ENCODE data around the gene RP2. TPM values are rescaled to one million over a fixed set of nuclear protein-coding genes. Genes with fewer than 3 reads are reported as not detected.

The RP2 gene
- total RNA-seq, 4 donors from 2014 or later = 1.2 to 15.0 (median 11.1) TPM

DNA sequence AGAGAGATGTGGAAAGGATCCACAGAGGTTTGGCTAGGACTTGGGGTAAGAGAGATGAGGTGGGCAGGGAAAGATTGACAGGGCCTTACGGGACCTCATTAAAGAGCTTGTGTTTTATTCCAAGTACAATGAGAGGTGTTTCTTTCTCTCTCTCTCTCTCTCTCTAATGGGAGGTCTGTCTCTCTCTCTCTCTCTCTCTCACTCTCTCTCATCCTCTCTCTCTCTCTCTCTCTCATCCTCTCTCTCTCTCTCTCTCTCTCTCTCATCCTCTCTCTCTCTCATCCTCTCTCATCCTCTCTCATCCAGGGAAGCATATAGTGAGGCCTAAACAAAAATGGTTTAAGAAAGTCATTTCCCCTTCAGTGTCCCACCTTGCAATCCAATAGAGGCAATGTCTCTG, 80.8 kb downstream of the RP2 start:
- Histone ChIP-seq H3K9me3 (no peaks in the 10 kb centered on the region), H3K4me3 (no peak overlapping the region), H3K27ac (no peak overlapping the region), H3K36me3 (no peaks in the 10 kb centered on the region), H3K4me1 (peaks cover 0 to 7% (median 0%) of the 10 kb centered on the region in 4 donors), H3K27me3 (no peaks in the 10 kb centered on the region)
- TF ChIP-seq, protein P1, sequence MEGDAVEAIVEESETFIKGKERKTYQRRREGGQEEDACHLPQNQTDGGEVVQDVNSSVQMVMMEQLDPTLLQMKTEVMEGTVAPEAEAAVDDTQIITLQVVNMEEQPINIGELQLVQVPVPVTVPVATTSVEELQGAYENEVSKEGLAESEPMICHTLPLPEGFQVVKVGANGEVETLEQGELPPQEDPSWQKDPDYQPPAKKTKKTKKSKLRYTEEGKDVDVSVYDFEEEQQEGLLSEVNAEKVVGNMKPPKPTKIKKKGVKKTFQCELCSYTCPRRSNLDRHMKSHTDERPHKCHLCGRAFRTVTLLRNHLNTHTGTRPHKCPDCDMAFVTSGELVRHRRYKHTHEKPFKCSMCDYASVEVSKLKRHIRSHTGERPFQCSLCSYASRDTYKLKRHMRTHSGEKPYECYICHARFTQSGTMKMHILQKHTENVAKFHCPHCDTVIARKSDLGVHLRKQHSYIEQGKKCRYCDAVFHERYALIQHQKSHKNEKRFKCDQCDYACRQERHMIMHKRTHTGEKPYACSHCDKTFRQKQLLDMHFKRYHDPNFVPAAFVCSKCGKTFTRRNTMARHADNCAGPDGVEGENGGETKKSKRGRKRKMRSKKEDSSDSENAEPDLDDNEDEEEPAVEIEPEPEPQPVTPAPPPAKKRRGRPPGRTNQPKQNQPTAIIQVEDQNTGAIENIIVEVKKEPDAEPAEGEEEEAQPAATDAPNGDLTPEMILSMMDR (IDR thresholded peaks at IDR 0.05) = no peak
- TF ChIP-seq EP300 (IDR thresholded peaks at IDR 0.05; ENCODE audit: low read depth) = no peak
- no peak for TF ChIP-seq POLR2A (IDR thresholded peaks at IDR 0.05)
- TF ChIP-seq POLR2AphosphoS5 (IDR thresholded peaks at IDR 0.05) = no peak
- no peak for DNase-seq
- intact Hi-C loops (cut with DNase I; ENCODE audit: low total_unique reads) (no loop called here), in situ Hi-C loops (cut with MboI; ENCODE audit: low pct_ligation_motif_present in 1 of 4, low pct_unique_long_range_greater_than_20kb in 1 of 4, low sequenced_read_pairs in 3 of 4) (loop anchor here in 1 of 4 donors (25.0 kb wide), 1 partner anchor 120 kb away; no protein-coding TSS in a partner anchor)
- 77% methylated on average over 1 of the region's 1 CpG; no CpG with 5 or more reads in 1 of the 2 donors for WGBS, 2 donors (ENCODE audit: low coverage in 1 of 2)

DNA sequence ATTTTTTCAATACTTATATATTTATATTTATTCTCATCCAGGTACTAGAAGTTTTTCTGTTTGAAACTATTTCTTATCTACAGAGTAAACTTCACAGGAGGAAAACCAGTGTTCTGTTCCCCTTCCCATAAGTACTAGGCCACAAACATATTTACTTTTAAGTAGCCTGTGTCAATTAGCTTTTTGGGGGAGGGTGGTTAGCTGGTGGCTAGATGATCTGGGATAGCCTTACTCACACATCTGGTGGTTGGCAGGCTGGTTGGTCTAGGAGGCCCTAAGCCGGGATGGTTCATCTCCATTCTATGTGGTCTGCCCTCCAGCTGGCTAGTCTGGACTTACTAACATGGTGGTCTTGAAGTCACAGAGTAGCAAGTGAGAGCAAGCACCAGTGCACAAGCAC, 81.6 kb downstream of the RP2 start:
- Histone ChIP-seq H3K27ac (no peak overlapping the region), H3K36me3 (no peaks in the 10 kb centered on the region), H3K9me3 (no peaks in the 10 kb centered on the region), H3K4me3 (no peak overlapping the region), H3K4me1 (peaks cover 0 to 7% (median 0%) of the 10 kb centered on the region in 4 donors), H3K27me3 (no peaks in the 10 kb centered on the region)
- WGBS, 2 donors (ENCODE audit: low coverage in 1 of 2) = 84% methylated on average over 1 of the region's 1 CpG; no CpG with 5 or more reads in 1 of the 2 donors
- in situ Hi-C loops (cut with MboI; ENCODE audit: low pct_ligation_motif_present in 1 of 4, low pct_unique_long_range_greater_than_20kb in 1 of 4, low sequenced_read_pairs in 3 of 4) = loop anchor here in 1 of 4 donors (25.0 kb wide), 1 partner anchor 119 kb away; no protein-coding TSS in a partner anchor
- intact Hi-C loops (cut with DNase I; ENCODE audit: low total_unique reads) = no loop called here
- no peak for DNase-seq
- no peak for TF ChIP-seq EP300 (IDR thresholded peaks at IDR 0.05; ENCODE audit: low read depth)

DNA sequence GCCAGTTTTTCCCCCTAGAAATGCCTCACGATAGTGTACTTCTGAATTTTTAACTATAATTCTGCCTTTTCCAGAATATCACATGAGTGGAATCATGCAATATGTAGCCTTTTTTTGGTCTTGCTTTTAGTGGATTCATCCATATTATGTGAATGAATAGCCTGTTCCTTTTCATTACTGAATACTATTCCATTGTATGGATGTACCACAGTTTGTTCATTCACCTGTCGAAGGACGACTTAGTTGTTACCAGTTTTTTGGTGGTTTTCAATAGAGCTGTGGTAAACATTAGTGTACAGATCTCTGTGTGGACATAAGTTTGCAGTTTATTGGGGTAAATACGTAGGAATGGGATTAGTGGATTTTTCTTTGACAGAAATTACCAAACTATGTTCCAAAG, 83.4 kb downstream of the RP2 start:
- 64 to 100% methylated on average over 2 to 4 of the region's 4 CpGs for WGBS, 2 donors (ENCODE audit: low coverage in 1 of 2)
- no peaks in the 10 kb centered on the region for H3K36me3 ChIP-seq
- intact Hi-C loops (cut with DNase I; ENCODE audit: low total_unique reads) = no loop called here
- in situ Hi-C loops (cut with MboI; ENCODE audit: low pct_ligation_motif_present in 1 of 4, low pct_unique_long_range_greater_than_20kb in 1 of 4, low sequenced_read_pairs in 3 of 4) = loop anchor here in 1 of 4 donors (25.0 kb wide), 1 partner anchor 117 kb away; no protein-coding TSS in a partner anchor
- no peaks in the 10 kb centered on the region for H3K9me3 ChIP-seq
- H3K27ac ChIP-seq = no peak overlapping the region
- H3K4me1 ChIP-seq = no peaks in the 10 kb centered on the region
- no peak for DNase-seq
- no peaks in the 10 kb centered on the region for H3K27me3 ChIP-seq
- no peak overlapping the region for H3K4me3 ChIP-seq
- TF ChIP-seq POLR2A (IDR thresholded peaks at IDR 0.05) (no peak), EP300 (IDR thresholded peaks at IDR 0.05; ENCODE audit: low read depth) (no peak), POLR2AphosphoS5 (IDR thresholded peaks at IDR 0.05) (no peak)
- TF ChIP-seq, protein P1 (IDR thresholded peaks at IDR 0.05) = no peak

DNA sequence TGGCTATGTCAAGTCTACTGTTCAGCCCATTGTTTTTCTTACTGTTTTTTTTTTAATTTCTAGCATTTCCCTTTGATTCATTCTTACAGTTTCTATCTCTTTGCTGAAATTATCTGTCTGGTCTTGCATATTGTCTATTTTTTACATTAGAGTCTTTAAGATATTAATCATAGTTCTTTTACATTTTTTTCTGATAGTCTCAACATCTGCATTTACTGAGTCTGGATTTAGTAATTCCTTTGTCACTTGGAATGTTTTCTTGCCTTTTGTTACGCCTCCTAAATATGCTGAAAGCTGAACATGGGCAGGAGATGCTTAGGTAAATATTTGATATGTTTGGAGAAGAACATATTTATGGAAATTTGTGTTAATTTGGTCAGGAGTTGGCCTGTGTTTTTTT, 85.8 kb downstream of the RP2 start:
- Histone ChIP-seq H3K27me3 (no peaks in the 10 kb centered on the region), H3K9me3 (no peaks in the 10 kb centered on the region), H3K4me1 (no peaks in the 10 kb centered on the region), H3K27ac (no peak overlapping the region), H3K4me3 (no peak overlapping the region), H3K36me3 (no peaks in the 10 kb centered on the region)
- DNase-seq = no peak
- 82 to 100% methylated on average over 1 of the region's 1 CpG for WGBS, 2 donors (ENCODE audit: low coverage in 1 of 2)
- in situ Hi-C loops (cut with MboI; ENCODE audit: low pct_ligation_motif_present in 1 of 4, low pct_unique_long_range_greater_than_20kb in 1 of 4, low sequenced_read_pairs in 3 of 4) = loop anchor here in 1 of 4 donors (25.0 kb wide), 1 partner anchor 115 kb away; no protein-coding TSS in a partner anchor
- TF ChIP-seq POLR2AphosphoS5 (IDR thresholded peaks at IDR 0.05) (no peak), POLR2A (IDR thresholded peaks at IDR 0.05) (no peak), EP300 (IDR thresholded peaks at IDR 0.05; ENCODE audit: low read depth) (no peak)
- TF ChIP-seq, protein P1 (IDR thresholded peaks at IDR 0.05) = no peak
- intact Hi-C loops (cut with DNase I; ENCODE audit: low total_unique reads) = no loop called here

DNA sequence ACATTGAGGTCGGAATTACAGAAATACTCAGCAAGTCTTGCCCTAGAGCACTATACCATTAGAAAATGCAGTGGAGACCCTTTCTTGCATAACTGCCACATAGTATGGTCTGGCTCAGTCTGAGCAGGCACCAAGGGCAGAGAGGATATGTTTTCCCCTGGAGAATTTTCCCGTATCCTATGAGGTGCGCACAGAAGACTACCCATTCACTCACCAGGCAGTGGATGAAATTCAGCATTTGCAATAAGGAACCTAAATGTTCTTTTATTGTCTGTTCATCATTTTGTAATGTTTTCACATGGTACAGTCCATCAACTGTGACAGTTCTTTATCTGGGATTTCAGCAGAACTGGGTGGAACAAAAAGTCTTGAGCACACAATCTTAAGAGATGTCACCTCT, 90.9 kb downstream of the RP2 start:
- intact Hi-C loops (cut with DNase I; ENCODE audit: low total_unique reads) (no loop called here), in situ Hi-C loops (cut with MboI; ENCODE audit: low pct_ligation_motif_present in 1 of 4, low pct_unique_long_range_greater_than_20kb in 1 of 4, low sequenced_read_pairs in 3 of 4) (no loop called here)
- no peaks in the 10 kb centered on the region for H3K4me1 ChIP-seq
- no peak overlapping the region for H3K4me3 ChIP-seq
- WGBS, 2 donors (ENCODE audit: low coverage in 1 of 2) = 88 to 100% methylated on average over 2 to 3 of the region's 3 CpGs
- DNase-seq = no peak
- H3K27ac ChIP-seq = no peak overlapping the region
- H3K27me3 ChIP-seq = no peaks in the 10 kb centered on the region
- no peaks in the 10 kb centered on the region for H3K9me3 ChIP-seq
- H3K36me3 ChIP-seq = no peaks in the 10 kb centered on the region
- TF ChIP-seq POLR2AphosphoS5 (IDR thresholded peaks at IDR 0.05) = no peak

All from transverse colon (tissue), 4 donors.